Measurements from ENCODE around the gene SCN2A. TPM values are rescaled to one million over a fixed set of nuclear protein-coding genes. Genes with fewer than 3 reads are reported as not detected.

SCN2A gene
- total and polyA plus RNA-seq, 10 of the 15 experiments (the other 5 are each of a cell fraction or from before 2014, with no cell fraction given), result 0.01 TPM; not detected in 8

DNA sequence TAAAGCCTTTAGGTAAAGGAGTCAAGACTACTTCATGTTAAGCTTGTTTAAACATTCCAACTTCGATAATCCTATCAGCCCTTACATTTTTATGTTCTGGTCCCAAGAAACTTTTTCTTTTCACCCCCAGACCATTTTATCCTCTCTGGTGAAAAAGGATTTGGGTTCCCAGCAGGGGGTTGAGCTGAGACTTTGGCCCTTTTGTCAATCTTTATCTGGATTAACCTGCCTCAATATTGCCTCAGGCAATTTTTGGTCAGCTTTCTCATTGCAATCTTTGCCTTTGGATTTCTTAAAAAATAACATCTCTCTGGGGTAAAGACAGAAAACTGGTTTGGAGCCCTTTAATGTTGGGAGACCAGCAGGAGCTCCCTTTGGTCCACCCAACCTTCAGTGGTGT, 196.4 kb downstream of the SCN2A start:
- no peaks in the 10 kb centered on the region for H3K36me3 ChIP-seq (ENCODE audit: control insufficient read depth in 2 of 2, insufficient read depth in 2 of 2, low read length in 1 of 2)
- no peak overlapping the region for H3K4me3 ChIP-seq
- H4K20me1 ChIP-seq (ENCODE audit: control insufficient read depth, insufficient read depth), result no peaks in the 10 kb centered on the region
- FAIRE-seq (no peak), DNase-seq (ENCODE audit: low read depth, low spot score) (no peak), ATAC-seq (no peak)
- SMC1A ChIA-PET (ENCODE audit: uncharacterized antibody, unreplicated experiment), result interaction anchor here (0.6 to 10.1 kb wide), 25 partner anchors 8 to 439 kb away, joined by 3 to 107 read pairs (median 5); no protein-coding TSS in a partner anchor
- no peak overlapping the region for H3K4me2 ChIP-seq (ENCODE audit: control insufficient read depth, insufficient read depth)
- no peak overlapping the region for H2AFZ ChIP-seq (ENCODE audit: control insufficient read depth, low read depth, low read length)
- POLR2A ChIA-PET, result interaction anchor here (1.0 to 2.2 kb wide), 4 partner anchors 9 to 257 kb away, joined by 3 to 12 read pairs (median 4); no protein-coding TSS in a partner anchor
- no peaks in the 10 kb centered on the region for H3K79me2 ChIP-seq (ENCODE audit: control insufficient read depth, insufficient read depth, low read length)
- no peak overlapping the region for H3K27ac ChIP-seq (ENCODE audit: control insufficient read depth, insufficient read depth)
- intact Hi-C loops (cut with micrococcal nuclease; ENCODE audit: unreplicated experiment), result no loop called here
- RAD21 ChIA-PET (ENCODE audit: unreplicated experiment), result interaction anchor here (0.6 to 3.4 kb wide), 11 partner anchors 11 to 264 kb away, joined by 3 to 16 read pairs (median 3); no protein-coding TSS in a partner anchor
- in situ Hi-C loops (cut with MboI), result no loop called here
- no peak overlapping the region for H3K9ac ChIP-seq (ENCODE audit: control insufficient read depth, insufficient read depth, low read length)
- CTCF ChIA-PET, result interaction anchor here (0.7 to 5.0 kb wide), 11 partner anchors 8 to 343 kb away, joined by 3 to 26 read pairs (median 5); partner anchors contain the start of gene SCN2A
- H3K9me3 ChIP-seq (replicated peaks; ENCODE audit: control insufficient read depth, insufficient read depth, low read length), result no peaks in the 10 kb centered on the region
- TF ChIP-seq, protein P1, sequence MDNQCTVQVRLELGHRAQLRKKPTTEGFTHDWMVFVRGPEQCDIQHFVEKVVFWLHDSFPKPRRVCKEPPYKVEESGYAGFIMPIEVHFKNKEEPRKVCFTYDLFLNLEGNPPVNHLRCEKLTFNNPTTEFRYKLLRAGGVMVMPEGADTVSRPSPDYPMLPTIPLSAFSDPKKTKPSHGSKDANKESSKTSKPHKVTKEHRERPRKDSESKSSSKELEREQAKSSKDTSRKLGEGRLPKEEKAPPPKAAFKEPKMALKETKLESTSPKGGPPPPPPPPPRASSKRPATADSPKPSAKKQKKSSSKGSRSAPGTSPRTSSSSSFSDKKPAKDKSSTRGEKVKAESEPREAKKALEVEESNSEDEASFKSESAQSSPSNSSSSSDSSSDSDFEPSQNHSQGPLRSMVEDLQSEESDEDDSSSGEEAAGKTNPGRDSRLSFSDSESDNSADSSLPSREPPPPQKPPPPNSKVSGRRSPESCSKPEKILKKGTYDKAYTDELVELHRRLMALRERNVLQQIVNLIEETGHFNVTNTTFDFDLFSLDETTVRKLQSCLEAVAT (IDR thresholded peaks at IDR 0.05), result no peak
- no peak for TF ChIP-seq CREB1 (IDR thresholded peaks at IDR 0.05; ENCODE audit: low read depth)
- TF ChIP-seq, protein P2, sequence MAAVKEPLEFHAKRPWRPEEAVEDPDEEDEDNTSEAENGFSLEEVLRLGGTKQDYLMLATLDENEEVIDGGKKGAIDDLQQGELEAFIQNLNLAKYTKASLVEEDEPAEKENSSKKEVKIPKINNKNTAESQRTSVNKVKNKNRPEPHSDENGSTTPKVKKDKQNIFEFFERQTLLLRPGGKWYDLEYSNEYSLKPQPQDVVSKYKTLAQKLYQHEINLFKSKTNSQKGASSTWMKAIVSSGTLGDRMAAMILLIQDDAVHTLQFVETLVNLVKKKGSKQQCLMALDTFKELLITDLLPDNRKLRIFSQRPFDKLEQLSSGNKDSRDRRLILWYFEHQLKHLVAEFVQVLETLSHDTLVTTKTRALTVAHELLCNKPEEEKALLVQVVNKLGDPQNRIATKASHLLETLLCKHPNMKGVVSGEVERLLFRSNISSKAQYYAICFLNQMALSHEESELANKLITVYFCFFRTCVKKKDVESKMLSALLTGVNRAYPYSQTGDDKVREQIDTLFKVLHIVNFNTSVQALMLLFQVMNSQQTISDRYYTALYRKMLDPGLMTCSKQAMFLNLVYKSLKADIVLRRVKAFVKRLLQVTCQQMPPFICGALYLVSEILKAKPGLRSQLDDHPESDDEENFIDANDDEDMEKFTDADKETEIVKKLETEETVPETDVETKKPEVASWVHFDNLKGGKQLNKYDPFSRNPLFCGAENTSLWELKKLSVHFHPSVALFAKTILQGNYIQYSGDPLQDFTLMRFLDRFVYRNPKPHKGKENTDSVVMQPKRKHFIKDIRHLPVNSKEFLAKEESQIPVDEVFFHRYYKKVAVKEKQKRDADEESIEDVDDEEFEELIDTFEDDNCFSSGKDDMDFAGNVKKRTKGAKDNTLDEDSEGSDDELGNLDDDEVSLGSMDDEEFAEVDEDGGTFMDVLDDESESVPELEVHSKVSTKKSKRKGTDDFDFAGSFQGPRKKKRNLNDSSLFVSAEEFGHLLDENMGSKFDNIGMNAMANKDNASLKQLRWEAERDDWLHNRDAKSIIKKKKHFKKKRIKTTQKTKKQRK (IDR thresholded peaks at IDR 0.05; ENCODE audit: low read depth, low read length), result no peak
- no peak for TF ChIP-seq POU2F2 (IDR thresholded peaks at IDR 0.05; ENCODE audit: borderline replicate concordance, low read depth, low read length)
- no peak for TF ChIP-seq YBX1 (IDR thresholded peaks at IDR 0.05)
- TF ChIP-seq HDAC2 (IDR thresholded peaks at IDR 0.05), result no peak
- no peak for TF ChIP-seq STAT1 (conservative IDR thresholded peaks at IDR 0.05)
- no peak for TF ChIP-seq BRCA1 (IDR thresholded peaks at IDR 0.05; ENCODE audit: low read depth, low read length)
- TF ChIP-seq, protein P3, sequence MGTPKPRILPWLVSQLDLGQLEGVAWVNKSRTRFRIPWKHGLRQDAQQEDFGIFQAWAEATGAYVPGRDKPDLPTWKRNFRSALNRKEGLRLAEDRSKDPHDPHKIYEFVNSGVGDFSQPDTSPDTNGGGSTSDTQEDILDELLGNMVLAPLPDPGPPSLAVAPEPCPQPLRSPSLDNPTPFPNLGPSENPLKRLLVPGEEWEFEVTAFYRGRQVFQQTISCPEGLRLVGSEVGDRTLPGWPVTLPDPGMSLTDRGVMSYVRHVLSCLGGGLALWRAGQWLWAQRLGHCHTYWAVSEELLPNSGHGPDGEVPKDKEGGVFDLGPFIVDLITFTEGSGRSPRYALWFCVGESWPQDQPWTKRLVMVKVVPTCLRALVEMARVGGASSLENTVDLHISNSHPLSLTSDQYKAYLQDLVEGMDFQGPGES (IDR thresholded peaks at IDR 0.05), result no peak
- TF ChIP-seq RELA (IDR thresholded peaks at IDR 0.05; ENCODE audit: borderline replicate concordance, partially characterized antibody), result no peak
- TF ChIP-seq CHD4 (IDR thresholded peaks at IDR 0.05), result no peak
- TF ChIP-seq BHLHE40 (IDR thresholded peaks at IDR 0.05; ENCODE audit: borderline replicate concordance in 1 of 2, low read depth in 2 of 2, low read length in 1 of 2), result no peak
- TF ChIP-seq PAX5 (IDR thresholded peaks at IDR 0.05; ENCODE audit: borderline replicate concordance, low read depth, low read length), result no peak
- no peak for TF ChIP-seq SP1 (IDR thresholded peaks at IDR 0.05; ENCODE audit: low read depth, low read length)
- no peak for TF ChIP-seq EP300 (IDR thresholded peaks at IDR 0.05; ENCODE audit: borderline replicate concordance in 1 of 2, control insufficient read depth in 1 of 2, low read depth in 2 of 2, low read length in 2 of 2)
- no peak for TF ChIP-seq MEF2A (IDR thresholded peaks at IDR 0.05; ENCODE audit: insufficient read depth, low read depth, low read length)
- no peak for TF ChIP-seq NFXL1 (IDR thresholded peaks at IDR 0.05; ENCODE audit: borderline replicate concordance)
- no peak for TF ChIP-seq SUPT20H (IDR thresholded peaks at IDR 0.05; ENCODE audit: borderline replicate concordance, control insufficient read depth, low read depth, low read length)
- H3K27me3 ChIP-seq (replicated peaks in 1 of 2; ENCODE audit: control insufficient read depth in 2 of 2, insufficient read depth in 2 of 2, low read length in 1 of 2), result no peaks in the 10 kb centered on the region
- no TSS peak for BruUV-seq (replicated peaks)
- no peaks in the 10 kb centered on the region for H3K4me1 ChIP-seq (ENCODE audit: control insufficient read depth, insufficient read depth, low read length)
- WGBS (ENCODE audit: insufficient coverage, insufficient replicate concordance, low lambda C conversion rate, missing lambda C conversion rate), result 0% methylated on average over 1 of the region's 1 CpG
